HG03060 (cell line): ENCODE results near the gene RPUSD2.
"Not testable (repeated sequence)": the region's sequence is repeated elsewhere in the genome, so short reads cannot be mapped to it uniquely, and the experiment has no call there.

Experiments used
- ATAC-seq: cut with Tn5 transposase; IDR thresholded peaks from one replicate; pipeline ENCODE4 v1.9.1; 2021; ENCODE audit warnings: low read depth, moderate number of reproducible peaks; ENCODE audit not compliant: unreplicated experiment

Gene RPUSD2

GRCh38 chr15:40564591-40565332 lies 4.3 kb upstream of the RPUSD2 start, which contains the start of gene CCDC32:
CCDC32 (minus strand) TSS chr15:40565042; CDS start chr15:40563015, 2,027 bp downstream.
- ATAC-seq, result peak; percentile 87

DNA sequence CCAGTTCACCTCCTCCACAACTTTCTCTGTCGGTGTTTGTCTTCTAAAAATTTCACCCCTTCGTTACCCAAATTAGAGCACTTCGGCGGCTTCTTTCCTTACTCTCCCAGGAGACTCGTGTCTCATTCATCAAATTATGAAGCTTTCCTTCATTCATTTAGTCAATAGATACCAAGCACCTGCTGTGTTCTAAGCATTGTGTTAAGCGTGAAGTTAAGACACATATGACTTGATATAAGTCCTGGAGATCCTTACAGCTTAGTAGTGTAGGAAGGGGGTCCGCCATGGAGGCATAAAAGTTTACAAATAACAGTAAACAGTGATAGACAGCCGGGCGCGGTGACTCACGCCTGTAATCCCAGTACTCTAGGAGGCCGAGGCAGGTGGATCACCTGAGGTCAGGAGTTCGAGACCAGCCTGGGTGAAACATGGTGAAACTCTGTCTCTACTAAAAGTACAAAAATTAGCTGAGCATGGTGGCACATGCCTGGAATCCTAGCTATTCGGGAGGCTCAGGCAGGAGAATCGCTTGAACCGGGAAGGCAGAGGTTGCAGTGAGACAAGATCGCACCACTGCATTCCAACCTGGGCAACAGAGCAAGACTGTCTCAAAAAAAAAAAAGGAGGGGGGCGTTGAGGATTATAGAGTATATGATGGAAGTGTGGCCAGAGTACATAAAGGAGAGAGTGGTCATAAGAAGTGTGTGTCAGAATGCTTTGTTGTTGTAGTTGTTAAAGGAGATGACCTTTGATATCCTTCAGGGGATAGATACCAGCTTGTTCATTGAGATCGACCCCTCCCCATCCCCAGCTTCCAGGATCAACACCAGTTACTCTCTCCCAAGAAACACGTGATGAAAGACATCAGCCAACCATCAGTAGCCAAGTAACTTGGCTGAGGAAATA lies 3.5 kb upstream of the RPUSD2 start:
- ATAC-seq, result no peak

DNA sequence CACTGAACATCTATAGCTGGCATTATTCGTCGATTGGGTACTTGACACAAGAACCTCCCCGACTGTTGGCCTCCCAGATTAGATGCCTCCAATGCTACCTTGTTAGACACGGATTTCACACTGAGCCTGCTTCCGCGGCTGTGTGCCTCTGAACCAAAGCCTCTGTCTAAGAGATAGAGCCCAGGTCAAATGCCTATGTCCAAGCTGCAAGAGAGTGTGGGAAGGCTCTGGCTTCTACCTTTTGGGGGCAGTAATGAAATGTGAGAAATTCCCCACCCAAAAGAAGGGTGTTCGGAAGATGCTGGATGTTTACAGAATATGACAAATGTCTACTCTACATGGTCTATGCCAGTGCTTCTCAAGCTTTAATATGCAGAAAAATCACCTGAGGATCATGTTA lies 2.0 kb upstream of the RPUSD2 start:
- no peak for ATAC-seq

DNA sequence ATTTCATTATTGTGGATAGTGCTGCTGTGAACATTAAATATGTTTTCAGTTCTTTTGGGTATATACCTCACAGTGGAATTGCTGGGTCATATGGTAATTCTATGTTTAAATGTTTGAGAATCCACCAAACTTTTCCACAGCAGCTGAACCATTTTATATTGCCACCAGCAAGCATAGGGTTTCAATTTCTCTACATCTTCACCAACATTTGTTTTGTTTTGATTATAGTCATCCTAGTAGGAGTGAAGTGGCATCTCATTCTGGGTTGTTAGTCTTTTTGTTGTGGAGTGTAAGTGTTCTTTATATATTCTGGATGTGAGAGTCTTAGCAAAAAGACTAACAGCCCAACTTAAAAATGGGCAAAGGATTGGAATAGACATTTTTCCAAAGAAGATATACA lies 6.0 kb downstream of the RPUSD2 start:
- ATAC-seq, result no peak

GRCh38 chr15:40576914-40577313 lies 7.8 kb downstream of the RPUSD2 start:
- not testable (repeated sequence) for ATAC-seq

- no peak for ATAC-seq
Measured at GRCh38 chr15:40578892-40579291, 9.8 kb downstream of the RPUSD2 start.

- ATAC-seq, result not testable (repeated sequence)
Measured at GRCh38 chr15:40581796-40582195, 12.7 kb downstream of the RPUSD2 start.

GRCh38 chr15:40582726-40583246 lies 13.7 kb downstream of the RPUSD2 start:
- ATAC-seq, result no peak

DNA sequence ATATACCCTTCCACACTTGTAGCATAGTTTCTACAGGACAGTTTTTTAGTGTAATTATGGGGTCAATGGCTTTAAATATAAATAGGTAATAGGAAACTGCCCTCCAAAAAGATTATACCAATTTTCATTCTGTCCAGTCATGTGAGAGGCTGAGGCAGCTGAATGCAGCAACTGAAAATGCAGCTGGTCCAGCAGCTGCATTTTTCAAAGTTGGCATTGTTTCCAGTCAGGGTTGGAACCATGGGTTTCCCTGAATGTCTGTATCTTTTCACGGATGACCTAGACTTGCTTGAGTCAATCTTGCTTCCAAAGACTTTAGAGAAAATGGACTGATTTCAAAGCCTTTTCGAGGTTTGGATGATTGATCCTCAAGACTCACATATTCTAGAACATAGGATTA lies 15.1 kb downstream of the RPUSD2 start:
- ATAC-seq, result no peak

DNA sequence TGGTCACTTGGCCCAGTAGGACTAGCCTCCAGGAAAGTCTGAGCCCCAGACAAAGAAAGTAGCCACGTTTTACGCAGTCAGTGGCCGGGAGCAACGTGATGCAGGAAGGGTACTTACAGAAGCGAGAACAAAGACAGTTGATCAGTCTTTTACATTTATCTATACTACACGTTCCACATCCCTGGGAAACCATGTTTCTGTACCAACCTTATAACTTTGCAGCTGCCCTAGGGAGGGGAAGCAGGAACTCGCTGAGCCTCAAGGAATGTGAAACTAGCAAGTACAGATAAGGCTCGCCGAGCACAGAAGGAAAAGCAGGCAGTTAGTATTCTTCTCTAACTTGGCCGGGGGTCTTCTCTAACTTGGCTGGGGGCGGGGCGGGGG lies 21.6 kb downstream of the RPUSD2 start:
- no peak for ATAC-seq

GRCh38 chr15:40591389-40591788 lies 22.3 kb downstream of the RPUSD2 start:
- no peak for ATAC-seq

DNA sequence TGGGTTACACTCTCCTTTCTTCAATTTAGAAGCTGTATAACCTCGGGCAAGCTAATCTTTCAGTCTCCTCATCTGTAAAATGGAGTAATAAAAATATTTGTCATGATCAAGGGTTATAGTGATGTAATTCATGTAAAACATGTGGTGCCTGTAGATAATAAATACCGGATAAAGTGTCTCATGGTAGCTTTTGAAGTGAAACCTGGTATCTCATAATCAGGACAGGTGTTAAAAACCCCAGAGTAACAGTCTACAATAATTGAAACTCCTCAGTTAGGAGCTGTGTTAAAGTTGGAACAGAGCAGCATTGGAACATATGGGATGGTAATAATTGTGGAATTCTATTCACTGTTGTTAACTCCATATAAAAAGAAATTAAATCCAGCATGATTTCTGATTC lies 24.1 kb downstream of the RPUSD2 start:
- no peak for ATAC-seq

GRCh38 chr15:40593588-40594428 lies 24.7 kb downstream of the RPUSD2 start, which contains the start of gene KNL1:
KNL1 (plus strand) TSS chr15:40594249; CDS start chr15:40602932, 8,683 bp downstream.
- ATAC-seq, result peak; percentile 40

DNA sequence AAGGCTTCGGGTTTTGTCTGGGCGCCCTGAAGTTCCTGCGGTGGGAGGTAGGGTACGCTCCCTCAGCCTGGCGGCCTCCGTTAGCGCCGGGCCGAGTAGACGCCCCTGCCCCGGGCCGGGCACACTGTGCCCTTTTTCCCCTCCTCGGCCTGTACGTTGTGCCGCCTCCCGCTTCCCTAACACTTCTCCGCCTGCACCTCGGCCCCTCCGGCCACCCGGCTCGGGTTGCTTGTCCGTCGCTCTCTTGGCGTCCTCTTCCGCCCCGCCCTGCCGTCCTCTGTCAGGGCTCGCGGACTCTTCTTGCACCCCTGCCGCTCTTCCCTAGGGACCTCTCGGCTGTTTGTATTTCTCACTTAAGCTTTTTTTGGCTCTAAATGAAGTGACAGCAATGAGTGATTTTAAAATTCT lies 25.3 kb downstream of the RPUSD2 start:
- ATAC-seq, result peak; percentile 13

DNA sequence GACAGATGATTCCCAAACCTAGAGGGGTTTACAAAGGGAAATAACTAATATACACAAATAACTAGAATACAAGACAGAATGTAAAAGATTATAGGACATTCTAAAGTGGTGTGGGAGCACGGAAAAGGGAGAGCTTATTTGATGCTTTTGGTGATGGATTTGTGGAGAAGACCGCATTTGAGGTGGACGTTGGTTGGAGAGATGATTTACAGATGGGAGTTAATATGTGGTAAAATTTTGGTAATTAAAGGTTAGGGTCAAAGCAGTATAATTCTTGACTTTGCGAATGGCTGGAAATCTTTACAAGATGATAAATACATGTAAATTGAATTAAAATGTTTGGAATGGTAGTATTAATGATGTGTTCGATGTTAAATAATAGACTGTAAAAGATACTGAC lies 26.1 kb downstream of the RPUSD2 start:
- ATAC-seq, result no peak

- no peak for ATAC-seq
Measured at GRCh38 chr15:40595773-40596172, 26.7 kb downstream of the RPUSD2 start.

- no peak for ATAC-seq
Measured at GRCh38 chr15:40597024-40597423, 27.9 kb downstream of the RPUSD2 start.

DNA sequence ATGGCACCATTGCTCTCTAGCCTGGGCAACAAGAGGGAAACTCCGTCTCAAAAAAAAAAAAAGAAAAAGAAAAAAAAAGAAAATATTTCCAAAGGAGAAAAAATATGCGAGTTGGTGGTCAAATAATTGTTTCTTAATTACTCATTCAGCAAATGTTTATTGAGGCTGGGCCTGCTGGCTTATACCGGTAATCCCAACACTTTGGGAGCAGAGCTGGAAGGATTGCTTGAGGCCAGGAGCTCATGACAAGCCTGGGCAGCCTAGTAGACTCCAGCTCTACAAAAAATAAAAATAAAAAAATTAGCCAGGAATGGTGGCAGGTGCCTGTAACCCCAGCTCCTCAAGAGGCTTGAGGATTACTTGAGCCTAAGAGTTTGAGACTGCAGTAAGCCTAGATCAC lies 29.0 kb downstream of the RPUSD2 start:
- ATAC-seq, result no peak

DNA sequence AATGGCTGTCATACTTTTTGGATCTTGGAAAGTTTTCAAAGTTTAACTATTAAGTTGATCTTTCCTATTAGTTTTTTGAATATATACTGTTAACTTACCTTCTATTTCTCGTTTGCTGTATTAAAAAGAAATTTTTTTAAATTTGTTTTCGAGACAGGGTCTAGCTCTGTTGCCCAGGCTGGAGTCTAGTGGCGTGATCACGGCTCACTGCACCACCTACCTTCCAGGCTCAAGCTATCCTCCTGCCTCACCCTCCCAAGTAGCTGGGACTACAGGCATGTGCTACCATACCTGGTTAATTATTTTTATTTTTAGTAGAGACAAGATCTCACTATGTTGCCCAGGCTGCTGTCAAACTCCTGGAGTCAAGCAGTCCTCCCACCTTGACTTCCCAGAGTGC lies 29.6 kb downstream of the RPUSD2 start:
- no peak for ATAC-seq

DNA sequence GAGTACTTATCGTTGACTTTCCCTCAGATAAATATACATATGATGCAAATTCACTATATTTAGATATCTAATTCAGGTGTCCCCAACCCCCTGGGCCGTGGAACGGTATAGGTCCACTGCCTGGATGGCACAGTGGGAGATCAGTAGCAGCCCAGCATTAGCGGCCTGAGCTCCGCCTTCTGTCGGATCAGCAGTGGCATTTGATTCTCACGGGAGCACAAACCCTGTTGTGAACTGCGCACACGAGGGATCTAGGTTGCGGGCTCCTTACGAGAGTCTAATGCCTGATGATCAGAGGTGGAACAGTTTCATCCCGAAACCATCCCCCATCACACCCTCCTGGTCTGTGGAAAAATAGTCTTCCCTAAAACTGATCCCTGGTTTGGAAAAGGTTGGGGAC lies 31.9 kb downstream of the RPUSD2 start:
- ATAC-seq, result no peak
